Eye (tissue), 1 donor: ENCODE data around the gene SEC24D.
A peak's percentile ranks its signal among the peaks of the same experiment; 100 is the strongest.
"Not testable (repeated sequence)": the region's sequence is repeated elsewhere in the genome, so short reads cannot be mapped to it uniquely, and the experiment has no call there.

Experiments used
- DNase-seq: peaks from one replicate; pipeline ENCODE4 v3.0.0-alpha.2; 2015

Gene SEC24D, protein sequence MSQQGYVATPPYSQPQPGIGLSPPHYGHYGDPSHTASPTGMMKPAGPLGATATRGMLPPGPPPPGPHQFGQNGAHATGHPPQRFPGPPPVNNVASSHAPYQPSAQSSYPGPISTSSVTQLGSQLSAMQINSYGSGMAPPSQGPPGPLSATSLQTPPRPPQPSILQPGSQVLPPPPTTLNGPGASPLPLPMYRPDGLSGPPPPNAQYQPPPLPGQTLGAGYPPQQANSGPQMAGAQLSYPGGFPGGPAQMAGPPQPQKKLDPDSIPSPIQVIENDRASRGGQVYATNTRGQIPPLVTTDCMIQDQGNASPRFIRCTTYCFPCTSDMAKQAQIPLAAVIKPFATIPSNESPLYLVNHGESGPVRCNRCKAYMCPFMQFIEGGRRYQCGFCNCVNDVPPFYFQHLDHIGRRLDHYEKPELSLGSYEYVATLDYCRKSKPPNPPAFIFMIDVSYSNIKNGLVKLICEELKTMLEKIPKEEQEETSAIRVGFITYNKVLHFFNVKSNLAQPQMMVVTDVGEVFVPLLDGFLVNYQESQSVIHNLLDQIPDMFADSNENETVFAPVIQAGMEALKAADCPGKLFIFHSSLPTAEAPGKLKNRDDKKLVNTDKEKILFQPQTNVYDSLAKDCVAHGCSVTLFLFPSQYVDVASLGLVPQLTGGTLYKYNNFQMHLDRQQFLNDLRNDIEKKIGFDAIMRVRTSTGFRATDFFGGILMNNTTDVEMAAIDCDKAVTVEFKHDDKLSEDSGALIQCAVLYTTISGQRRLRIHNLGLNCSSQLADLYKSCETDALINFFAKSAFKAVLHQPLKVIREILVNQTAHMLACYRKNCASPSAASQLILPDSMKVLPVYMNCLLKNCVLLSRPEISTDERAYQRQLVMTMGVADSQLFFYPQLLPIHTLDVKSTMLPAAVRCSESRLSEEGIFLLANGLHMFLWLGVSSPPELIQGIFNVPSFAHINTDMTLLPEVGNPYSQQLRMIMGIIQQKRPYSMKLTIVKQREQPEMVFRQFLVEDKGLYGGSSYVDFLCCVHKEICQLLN

DNA sequence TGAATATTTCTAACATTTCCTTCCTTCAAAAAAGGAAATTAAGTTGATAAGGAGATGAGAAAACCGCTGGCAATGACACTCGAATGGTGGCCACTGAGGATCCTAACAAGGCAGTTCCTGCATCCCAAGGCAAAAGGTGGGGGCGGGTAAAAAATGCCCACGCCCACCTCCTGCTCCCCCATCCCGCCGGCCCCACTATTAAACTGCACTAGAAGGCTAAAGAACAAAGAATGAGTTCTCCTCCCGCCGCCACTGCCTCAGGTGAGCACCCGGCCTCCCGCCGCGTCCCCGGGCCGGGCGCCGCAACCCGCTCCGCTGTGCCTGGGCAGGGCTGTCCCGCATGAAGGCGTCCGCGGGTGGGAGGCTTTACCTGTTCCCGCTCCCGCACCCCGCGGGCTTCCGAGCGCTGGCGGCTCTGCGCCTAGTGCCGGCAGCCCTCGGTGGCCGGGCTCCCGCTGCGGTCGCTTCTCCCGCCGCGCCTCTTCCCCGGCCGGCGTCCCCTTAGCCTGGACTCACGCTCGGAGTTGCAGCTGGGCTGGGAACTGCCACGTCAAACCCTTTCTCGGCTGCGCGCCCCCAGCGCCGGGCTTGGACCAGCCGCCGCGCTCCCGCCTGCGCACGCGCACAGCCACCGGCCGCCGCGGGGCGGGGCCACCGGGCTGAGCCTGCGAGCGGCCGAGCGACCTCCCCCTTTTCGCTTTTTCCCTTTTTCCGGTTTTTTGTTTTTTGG is at the start of gene SEC24D:
Gene SEC24D (minus strand): TSS at position 556 of the 730 bp plus-strand sequence. CDS start 2,430 bp downstream, outside the sequence.
- DNase-seq: peak; percentile 96

DNA sequence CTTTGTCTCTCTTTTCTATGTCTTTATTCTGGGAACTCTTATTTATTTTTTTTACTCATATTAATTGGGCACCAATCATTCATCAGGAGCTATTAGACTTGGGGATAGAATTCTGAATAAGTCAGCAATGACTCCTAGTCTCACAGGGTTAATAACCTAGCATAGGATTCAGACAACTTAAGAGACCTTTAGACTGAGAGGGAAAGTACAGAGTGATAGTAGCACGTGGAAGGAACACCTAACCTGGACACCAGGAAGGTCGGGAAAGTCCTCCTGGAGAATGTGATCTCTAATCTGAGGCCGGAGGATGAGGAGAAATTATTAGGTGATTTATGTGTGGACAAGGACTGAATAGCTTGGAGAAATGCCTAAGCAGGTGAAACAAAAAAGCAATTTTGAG is 48.8 kb upstream of the SEC24D start:
- DNase-seq: no peak

DNA sequence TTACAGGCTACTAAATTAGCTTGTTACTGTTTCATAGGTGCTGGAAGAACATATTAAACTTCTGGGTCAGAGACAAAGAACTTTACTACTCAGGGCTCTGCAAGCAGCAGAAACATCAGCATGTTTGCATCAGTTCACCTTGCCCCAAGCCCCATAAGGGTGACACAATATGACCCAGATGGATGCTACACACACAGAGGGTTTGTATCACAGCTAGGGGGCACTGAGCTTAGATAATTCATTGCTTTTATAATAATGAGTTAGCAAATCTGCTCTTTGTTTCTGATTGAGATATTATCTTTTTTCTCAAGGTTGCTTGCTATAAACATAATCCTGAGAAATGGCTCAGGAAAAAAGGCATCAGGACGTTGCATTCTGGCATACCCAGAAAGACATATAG is 47.9 kb upstream of the SEC24D start:
- DNase-seq: no peak

DNA sequence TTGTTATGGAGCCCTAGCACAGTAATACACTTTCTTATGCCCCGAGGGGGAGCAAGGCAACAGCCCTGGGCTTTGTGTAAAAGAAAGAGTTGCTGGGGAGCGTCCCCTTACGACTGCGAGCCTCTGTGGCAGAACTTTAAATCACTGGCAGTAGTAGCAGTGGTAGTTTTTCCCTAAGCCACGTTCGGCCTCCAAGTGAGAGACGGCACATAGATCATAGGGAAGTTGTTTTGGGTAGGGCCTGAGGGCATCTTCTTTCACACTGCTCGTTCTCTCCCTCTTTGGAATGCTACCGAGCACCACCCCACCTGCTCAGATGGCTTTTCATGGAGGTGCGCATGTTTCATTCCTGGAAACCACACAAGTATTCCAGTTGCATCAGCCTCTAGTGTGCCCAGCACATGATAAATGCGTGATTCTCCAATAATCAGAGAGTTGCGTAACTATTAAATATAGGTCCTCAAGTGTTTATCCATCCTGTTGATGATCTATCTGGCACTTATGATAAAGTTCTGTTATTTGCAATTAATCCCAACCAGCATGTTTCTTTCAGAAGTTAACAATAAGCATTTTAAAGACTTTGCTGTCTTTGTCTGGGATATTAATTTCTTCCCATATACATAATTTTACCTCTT is 45.7 kb upstream of the SEC24D start:
- no peak for DNase-seq

DNA sequence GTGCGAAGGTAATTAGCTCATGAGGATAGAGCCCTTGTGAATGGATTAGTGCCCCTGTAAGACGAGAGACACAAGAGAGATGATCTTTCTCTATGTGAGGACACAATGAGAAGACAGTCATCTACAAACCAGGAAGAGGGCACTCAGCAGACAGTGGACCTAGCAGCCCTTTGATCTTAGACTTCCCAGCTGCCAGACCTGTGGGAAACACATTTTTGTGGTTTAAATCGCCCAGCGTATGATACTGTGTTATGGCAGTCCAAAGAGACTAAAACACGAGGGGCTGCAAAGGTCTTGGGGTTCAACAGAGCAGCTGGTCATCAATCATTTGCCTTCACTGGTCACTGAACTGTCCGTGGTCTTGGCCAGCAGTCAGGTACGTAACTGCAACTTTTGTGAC is 43.5 kb upstream of the SEC24D start:
- no peak for DNase-seq

DNA sequence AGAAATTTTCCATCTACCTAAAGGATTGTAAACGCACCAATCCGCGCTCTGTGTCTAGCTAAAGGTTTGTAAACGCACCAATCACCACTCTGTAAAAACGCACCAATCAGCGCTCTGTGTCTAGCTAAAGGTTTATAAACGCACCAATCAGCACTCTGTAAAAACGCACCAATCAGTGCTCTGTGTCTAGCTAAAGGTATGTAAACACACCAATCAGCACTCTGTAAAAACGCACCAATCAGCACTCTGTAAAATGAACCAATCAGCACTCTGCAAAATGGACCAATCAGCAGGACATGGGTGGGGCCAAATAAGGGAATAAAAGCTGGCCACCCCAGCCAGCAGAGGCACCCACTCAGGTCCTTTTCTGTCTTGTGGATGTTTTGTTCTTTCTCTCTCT is 42.6 kb upstream of the SEC24D start:
- DNase-seq: not testable (repeated sequence)

DNA sequence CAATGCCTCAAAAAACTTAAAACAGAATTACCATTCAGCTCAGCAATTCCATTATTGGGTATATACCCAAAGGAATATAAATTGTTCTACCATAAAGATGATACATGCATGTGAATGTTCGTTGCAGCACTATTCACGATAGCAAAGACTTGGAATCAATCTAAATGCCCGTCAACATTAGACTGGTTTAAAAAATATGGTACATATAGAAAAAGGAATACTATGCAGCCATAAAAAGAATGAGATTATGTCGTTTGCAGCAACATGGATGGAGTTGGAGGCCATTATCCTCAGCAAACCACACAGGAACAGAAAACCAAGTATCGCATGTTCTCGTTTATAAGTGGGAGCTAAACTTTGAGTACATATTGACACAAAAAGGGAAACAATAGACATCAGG is 41.9 kb upstream of the SEC24D start:
- DNase-seq: no peak

DNA sequence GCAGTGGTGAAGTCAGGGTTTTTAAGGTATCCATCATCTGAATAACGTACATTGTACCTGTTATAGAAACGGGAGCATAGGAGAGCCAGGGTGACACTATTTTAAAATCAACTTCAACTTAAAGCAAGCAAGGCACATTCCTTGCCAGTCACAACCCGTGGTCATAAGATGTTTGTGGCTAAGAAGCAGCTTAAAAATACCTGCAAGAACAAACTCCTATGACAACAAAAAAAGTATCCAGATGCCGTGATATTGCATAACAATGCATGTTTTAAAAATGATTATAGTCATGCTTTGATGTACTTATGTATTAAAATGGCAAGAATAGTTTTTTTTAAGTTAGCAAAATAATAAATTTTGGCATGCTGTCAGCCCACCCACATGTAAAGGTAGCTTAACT is 36.3 kb upstream of the SEC24D start:
- DNase-seq: no peak

DNA sequence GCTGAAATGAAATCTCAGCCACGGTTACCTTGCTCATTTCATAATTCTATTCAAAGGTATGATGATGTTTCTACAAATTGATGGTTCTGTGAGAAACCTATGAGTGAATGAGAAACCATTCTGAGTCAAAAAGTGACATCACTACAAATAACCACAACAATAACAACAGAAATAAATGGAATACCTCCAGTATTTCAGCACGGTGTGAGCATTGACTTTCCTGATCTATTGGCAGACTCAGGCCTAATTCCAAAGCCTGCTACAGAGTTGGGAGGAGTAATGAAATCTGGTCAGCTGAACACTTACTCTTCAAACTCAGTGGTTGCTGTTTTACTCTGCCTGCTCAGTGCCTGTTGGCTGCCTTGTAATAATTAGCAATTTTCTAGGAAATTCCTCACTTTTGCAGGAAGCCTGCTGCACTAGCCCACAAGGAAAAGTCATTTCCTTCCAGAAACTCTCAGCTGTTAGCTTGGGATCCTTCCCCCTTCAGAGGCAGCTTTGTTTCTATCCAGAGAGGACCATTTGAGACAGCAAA is 33.9 kb upstream of the SEC24D start:
- DNase-seq: no peak

DNA sequence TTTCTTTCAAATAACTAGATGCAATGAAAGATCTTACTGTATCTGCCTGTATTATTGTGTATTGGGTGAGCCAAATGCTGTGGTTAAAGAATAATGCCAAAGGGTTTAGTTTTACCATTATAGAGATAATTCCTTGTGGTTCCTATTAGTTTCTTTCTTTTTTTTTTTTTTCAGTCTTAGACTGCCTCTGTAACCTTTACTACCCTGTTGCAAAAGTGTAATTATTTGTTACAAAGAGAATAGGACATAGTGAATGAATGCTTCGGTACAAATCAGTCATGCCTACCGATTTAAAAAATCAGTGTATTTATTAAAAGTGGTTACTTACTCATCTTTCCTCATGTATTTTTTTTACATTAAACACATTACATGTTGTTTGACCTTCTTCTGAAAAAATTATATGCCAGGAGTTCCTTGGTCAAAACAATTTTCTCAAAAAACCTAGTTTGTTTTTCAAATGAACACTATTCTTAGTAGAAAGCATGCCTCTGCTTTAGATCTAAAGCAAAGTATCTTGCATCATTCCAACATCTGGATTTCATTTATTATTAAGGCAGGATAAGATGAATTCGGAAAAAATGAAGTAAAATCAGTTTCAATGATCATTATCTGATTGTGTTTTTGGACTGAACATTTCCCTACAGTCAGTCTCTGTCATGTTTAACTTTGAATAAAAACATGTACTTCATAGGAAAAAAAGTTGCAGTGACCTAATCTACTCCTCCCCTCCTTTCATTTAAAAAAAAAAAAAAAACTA is 31.6 kb upstream of the SEC24D start:
- peak; percentile 44 for DNase-seq

DNA sequence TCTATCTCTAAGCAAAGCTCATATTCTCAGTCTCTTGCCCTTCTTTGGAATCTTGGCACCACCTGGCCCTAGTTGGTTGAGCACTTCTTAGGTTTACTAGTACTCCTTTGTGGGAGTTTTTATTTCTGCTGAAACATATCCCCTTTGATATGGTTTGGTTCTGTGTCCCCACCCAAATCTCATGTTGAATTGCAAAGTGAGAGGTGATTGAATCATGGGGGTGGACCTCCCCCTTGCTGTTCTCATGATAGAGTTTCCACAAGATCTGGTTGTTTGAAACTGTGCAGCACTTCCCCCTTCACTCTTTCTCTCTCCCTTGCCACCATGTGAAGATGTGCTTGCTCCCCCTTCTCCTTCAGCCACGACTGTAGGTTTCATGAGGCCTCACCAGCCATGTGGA is 30.5 kb upstream of the SEC24D start:
- no peak for DNase-seq

DNA sequence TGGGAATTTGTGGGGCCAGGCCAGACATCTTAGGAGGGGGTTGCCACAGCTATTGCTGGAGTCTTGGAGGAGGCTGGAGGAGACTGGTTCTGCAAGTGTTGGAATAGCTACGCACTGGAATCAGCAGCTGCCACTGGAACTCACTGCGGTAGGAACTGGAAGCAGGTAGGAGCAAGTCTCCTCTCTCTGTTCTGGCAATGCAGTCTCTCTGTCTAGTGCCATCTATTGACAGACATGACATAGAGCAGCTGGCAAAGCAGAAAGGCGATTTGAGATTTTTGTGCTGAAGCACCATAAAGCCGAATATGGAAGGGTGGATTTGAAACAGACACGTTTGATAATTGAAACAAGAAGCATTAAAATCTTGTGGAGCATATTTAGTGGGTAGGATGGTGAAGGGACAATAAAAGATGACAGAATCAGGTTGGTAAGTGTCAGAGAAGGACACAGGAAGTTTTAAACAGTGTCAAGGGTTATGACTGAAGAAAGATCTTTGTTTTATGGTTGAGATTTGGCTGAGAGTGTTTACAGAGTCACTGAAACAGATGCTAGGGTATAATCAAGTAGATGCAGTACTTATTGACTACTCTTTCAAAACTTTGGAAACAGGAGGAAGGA is 29.3 kb upstream of the SEC24D start:
- DNase-seq: peak; percentile 50

DNA sequence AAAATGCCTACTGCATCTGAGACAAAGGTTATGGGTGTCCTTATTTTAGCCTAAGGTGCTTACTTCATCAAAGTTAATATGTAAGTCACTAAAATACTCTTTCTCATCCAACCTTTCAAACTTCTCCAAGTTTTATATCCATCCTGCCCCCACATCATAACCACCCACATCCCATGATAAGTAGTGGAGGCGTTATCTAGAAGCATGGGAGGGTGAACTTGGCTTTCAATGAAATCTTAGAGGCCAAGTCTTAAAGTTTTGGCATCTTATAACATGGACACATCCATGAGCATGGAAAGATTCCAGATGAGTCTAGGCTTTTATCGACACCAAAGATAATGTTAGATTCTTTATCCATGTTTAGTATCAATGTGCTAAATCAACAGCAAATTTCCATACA is 22.9 kb upstream of the SEC24D start:
- no peak for DNase-seq

DNA sequence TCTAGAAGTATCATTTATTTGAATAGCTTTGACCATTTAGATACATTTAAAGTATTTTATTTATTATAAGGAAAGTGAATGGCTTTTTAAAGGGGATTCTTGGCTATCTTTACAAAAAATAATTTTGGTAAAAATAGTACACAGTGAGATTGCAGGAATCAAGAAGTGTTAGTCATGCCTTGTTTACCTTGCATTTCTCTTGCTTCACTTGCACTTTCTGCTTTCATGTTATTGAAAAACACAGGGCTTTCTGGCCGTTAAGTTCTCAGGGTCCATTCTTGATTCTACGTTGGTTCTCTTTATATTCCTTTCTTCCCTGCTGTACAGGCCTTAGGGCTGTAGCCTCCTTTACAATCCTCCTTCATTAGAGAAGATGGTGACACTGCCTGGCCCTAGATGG is 21.8 kb upstream of the SEC24D start:
- DNase-seq: no peak

DNA sequence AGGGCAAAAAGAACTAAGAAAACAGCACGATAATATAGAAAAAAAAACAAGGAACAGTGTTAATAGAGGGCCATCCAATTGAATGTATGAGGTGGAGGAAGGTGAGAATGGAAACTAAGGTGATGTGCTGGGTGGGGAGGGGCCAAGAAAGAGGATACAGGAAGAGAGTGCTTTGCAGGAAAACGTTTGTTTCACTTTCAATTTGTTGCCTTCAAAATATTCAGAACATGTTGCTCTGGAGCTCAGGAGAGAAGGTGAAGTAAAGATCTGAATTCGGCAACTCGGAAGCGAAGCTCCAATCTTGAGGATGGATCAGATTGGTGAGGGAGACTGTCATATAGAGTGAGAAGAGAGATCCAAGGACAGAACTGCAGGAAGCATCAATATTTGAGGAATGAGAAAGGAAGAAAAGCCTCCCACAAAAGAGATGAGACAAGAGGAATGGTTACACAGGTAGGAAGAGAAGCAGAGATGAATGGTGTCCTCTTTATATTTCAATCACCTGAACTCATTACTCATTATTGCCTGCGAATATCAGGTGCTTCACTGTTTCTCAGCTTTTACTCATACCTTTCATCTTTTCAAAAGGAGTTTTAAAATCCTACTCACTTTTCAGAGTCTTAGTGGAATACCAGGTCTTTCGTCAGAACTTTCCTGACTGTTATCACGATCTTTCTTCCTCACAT is 14.7 kb upstream of the SEC24D start:
- no peak for DNase-seq

DNA sequence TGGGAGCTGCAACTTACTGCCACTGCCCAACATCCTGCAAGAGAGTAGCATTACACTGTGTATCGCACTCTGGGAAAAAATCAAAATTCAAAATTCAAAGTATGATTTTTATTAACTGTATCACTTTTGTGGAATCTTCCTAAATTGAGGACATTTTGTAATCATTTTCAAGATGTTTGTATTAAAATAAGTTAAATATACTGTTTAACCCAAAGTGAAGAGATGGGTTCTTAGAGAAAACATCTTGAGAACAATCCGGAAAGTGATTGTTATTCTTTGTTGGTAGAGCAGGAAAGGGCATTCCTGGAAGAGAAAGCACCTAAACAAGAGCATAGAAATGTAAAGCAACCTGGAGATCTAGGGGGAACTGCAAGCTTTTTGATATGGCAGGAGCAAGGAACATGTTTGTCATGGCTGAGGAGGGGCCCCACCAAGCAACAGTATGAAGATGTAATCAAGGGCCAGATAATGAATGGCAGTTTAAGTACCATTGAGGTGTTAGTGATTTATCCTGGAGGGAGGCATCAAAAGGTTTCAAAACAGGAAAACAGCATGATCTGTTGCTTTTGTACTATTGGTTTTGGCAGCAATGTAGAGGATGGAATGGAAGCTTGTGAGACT is 14.1 kb upstream of the SEC24D start:
- no peak for DNase-seq

DNA sequence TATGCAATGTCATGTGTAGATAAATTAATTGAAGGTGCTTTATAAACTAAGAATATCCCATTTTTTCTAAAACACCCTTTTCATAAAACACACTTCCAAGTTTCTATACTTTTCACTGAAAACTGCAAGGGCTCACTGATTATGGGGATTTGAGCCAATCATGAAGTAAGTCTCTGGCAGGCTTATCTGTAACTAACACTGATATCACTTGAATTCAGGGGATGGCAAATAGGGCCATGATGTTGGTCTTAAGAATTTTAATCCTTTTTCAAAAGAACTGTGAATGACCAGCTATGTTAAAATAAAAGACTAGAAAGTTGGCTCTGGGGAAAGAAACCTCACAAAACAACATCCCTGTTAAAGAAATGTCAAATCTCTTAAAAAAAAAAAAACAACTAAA is 13.0 kb upstream of the SEC24D start:
- no peak for DNase-seq

DNA sequence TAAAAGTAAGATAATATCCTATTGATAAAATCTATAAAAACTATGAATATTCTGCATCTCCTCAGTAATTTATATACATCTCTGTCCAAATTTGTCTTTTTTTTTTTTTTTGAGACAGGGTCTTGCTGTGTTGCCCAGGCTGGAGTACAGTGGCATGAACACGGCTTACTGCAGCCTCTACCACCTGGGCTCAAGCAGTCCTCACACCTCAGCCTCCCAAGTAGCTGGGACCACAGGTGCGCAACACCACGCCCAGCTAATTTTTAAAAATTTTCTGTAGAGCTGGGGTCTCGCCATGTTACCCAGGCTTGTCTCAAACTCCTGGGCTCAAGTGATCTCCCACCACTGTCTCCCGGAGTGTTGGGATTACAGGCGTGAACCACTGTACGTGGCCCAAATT is 12.3 kb upstream of the SEC24D start:
- DNase-seq: no peak

DNA sequence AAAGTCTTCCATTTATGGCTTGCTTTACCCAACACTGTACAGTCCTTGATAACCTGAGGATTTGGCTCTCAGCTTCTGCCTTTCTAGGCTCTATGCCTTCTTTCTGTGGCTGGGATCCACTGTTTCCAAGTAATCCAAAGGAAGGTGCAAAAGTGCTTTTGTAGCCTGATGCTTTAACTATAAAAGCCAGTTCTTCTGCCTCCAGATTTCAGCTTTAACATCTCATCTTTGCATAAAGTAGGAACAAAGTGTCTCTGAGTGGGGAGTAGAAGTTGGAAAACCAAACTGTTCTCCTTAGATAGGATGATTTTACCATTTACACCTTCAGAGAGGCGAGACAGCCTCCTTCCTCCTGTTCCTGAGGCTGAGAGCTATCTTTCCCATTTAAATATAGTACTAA is 11.1 kb upstream of the SEC24D start:
- DNase-seq: no peak

DNA sequence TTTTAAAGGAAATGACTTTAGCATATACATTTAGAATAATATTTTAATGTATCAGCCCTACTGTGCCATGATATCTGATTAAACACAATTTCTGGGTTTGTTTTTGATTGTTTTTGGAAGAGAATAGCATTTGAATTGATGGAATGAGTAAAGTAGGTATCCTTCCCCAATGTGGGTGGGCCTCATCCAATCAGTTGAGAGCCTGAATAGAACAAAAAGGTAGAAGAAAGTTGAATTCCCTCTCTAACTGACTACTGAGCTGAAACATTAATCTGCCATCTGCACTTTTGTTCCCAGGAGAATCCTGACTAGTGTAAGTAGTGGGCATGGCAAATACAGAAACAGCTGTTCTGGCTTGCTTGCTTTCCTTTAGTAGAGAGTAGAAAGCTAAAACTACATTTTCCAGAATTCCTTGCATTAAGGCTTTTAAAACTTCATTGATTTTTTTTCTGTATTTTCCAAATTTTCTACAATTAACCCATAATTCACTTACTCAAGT is 9.7 kb upstream of the SEC24D start:
- peak; percentile 21 for DNase-seq
